ENCODE results near the gene UBAC2. TPM values are rescaled to one million over a fixed set of nuclear protein-coding genes. Genes with fewer than 3 reads are reported as not detected.

Gene UBAC2
- total RNA-seq, 1 donor from 2014 or later: 56.3 TPM

- Mint-ChIP-seq H3K4me1 (ENCODE audit: low read depth) (peaks cover 82% of the 10 kb centered on the region), H3K9me3 (no peaks in the 10 kb centered on the region), H3K27ac (no peak overlapping the region), H3K36me3 (ENCODE audit: low read depth) (peaks cover 34% of the 10 kb centered on the region), H3K27me3 (ENCODE audit: insufficient read depth) (no peaks in the 10 kb centered on the region), H3K4me3 (no peak overlapping the region)
- intact Hi-C loops (cut with micrococcal nuclease): no loop called here
- no peak for DNase-seq (ENCODE audit: low spot score)
Observed at GRCh38 chr13:99299256-99299919, 98.7 kb downstream of the UBAC2 start.

- Mint-ChIP-seq H3K4me1 (ENCODE audit: low read depth) (peaks cover 86% of the 10 kb centered on the region), H3K4me3 (no peak overlapping the region), H3K9me3 (no peaks in the 10 kb centered on the region), H3K27me3 (ENCODE audit: insufficient read depth) (no peaks in the 10 kb centered on the region), H3K36me3 (ENCODE audit: low read depth) (peaks cover 37% of the 10 kb centered on the region), H3K27ac (no peak overlapping the region)
- DNase-seq (ENCODE audit: low spot score): no peak
- intact Hi-C loops (cut with micrococcal nuclease): loop anchor here (10.0 kb wide), 1 partner anchor 305 kb away; the partner anchor contains the start of gene CLYBL
Observed at GRCh38 chr13:99299920-99300341, 99.3 kb downstream of the UBAC2 start.

GRCh38 chr13:99301056-99301838 lies 100.6 kb downstream of the UBAC2 start:
- Mint-ChIP-seq H3K9me3 (no peaks in the 10 kb centered on the region), H3K4me3 (no peak overlapping the region), H3K36me3 (ENCODE audit: low read depth) (peaks cover 30% of the 10 kb centered on the region), H3K27me3 (ENCODE audit: insufficient read depth) (no peaks in the 10 kb centered on the region), H3K4me1 (ENCODE audit: low read depth) (peaks cover 88% of the 10 kb centered on the region), H3K27ac (no peak overlapping the region)
- no peak for DNase-seq (ENCODE audit: low spot score)
- intact Hi-C loops (cut with micrococcal nuclease): loop anchor here (10.0 kb wide), 1 partner anchor 304 kb away; the partner anchor contains the start of gene CLYBL

GRCh38 chr13:99301913-99302636 lies 101.4 kb downstream of the UBAC2 start:
- no peaks in the 10 kb centered on the region for H3K9me3 Mint-ChIP-seq
- H3K27me3 Mint-ChIP-seq (ENCODE audit: insufficient read depth): no peaks in the 10 kb centered on the region
- peaks cover 27% of the 10 kb centered on the region for H3K36me3 Mint-ChIP-seq (ENCODE audit: low read depth)
- intact Hi-C loops (cut with micrococcal nuclease): loop anchor here (10.0 kb wide), 1 partner anchor 303 kb away; the partner anchor contains the start of gene CLYBL
- H3K4me1 Mint-ChIP-seq (ENCODE audit: low read depth): peaks cover 88% of the 10 kb centered on the region
- H3K4me3 Mint-ChIP-seq: peak overlapping the region; percentile 64
- no peak for DNase-seq (ENCODE audit: low spot score)
- H3K27ac Mint-ChIP-seq: peak overlapping the region; percentile 73

- Mint-ChIP-seq H3K36me3 (ENCODE audit: low read depth) (peaks cover 21% of the 10 kb centered on the region), H3K4me3 (peak overlapping the region; percentile 85), H3K27me3 (ENCODE audit: insufficient read depth) (no peaks in the 10 kb centered on the region), H3K9me3 (no peaks in the 10 kb centered on the region), H3K4me1 (ENCODE audit: low read depth) (peaks cover 88% of the 10 kb centered on the region), H3K27ac (no peak overlapping the region)
- no peak for DNase-seq (ENCODE audit: low spot score)
- intact Hi-C loops (cut with micrococcal nuclease): loop anchor here (10.0 kb wide), 1 partner anchor 302 kb away; the partner anchor contains the start of gene CLYBL
Observed at GRCh38 chr13:99302637-99303505, 102.2 kb downstream of the UBAC2 start.

GRCh38 chr13:99303863-99304521 lies 103.3 kb downstream of the UBAC2 start:
- Mint-ChIP-seq H3K4me3 (peak overlapping the region; percentile 85), H3K36me3 (ENCODE audit: low read depth) (peaks cover 30% of the 10 kb centered on the region), H3K27ac (peak overlapping the region; percentile 91), H3K4me1 (ENCODE audit: low read depth) (peaks cover 86% of the 10 kb centered on the region), H3K9me3 (no peaks in the 10 kb centered on the region), H3K27me3 (ENCODE audit: insufficient read depth) (no peaks in the 10 kb centered on the region)
- intact Hi-C loops (cut with micrococcal nuclease): loop anchor here (10.0 kb wide), 1 partner anchor 301 kb away; the partner anchor contains the start of gene CLYBL
- peak; percentile 45 for DNase-seq (ENCODE audit: low spot score)

GRCh38 chr13:99304541-99304940 lies 103.9 kb downstream of the UBAC2 start:
- peaks cover 30% of the 10 kb centered on the region for H3K36me3 Mint-ChIP-seq (ENCODE audit: low read depth)
- peak overlapping the region; percentile 85 for H3K4me3 Mint-ChIP-seq
- no peaks in the 10 kb centered on the region for H3K27me3 Mint-ChIP-seq (ENCODE audit: insufficient read depth)
- no peaks in the 10 kb centered on the region for H3K9me3 Mint-ChIP-seq
- intact Hi-C loops (cut with micrococcal nuclease): loop anchor here (10.0 kb wide), 1 partner anchor 300 kb away; the partner anchor contains the start of gene CLYBL
- DNase-seq (ENCODE audit: low spot score): no peak
- peak overlapping the region; percentile 91 for H3K27ac Mint-ChIP-seq
- peaks cover 81% of the 10 kb centered on the region for H3K4me1 Mint-ChIP-seq (ENCODE audit: low read depth)

- no peak for DNase-seq (ENCODE audit: low spot score)
- Mint-ChIP-seq H3K27ac (peak overlapping the region; percentile 66), H3K9me3 (no peaks in the 10 kb centered on the region), H3K4me3 (peak overlapping the region; percentile 83), H3K36me3 (ENCODE audit: low read depth) (peaks cover 30% of the 10 kb centered on the region), H3K27me3 (ENCODE audit: insufficient read depth) (no peaks in the 10 kb centered on the region), H3K4me1 (ENCODE audit: low read depth) (peaks cover 77% of the 10 kb centered on the region)
- intact Hi-C loops (cut with micrococcal nuclease): loop anchor here (5.0 to 10.0 kb wide), 2 partner anchors 218 to 300 kb away; partner anchors contain the start of gene CLYBL
Observed at GRCh38 chr13:99305158-99305557, 104.5 kb downstream of the UBAC2 start.

GRCh38 chr13:99305566-99305965 lies 104.9 kb downstream of the UBAC2 start:
- Mint-ChIP-seq H3K36me3 (ENCODE audit: low read depth) (peaks cover 30% of the 10 kb centered on the region), H3K4me3 (peak overlapping the region; percentile 83), H3K4me1 (ENCODE audit: low read depth) (peaks cover 81% of the 10 kb centered on the region), H3K27ac (peak overlapping the region; percentile 83), H3K27me3 (ENCODE audit: insufficient read depth) (no peaks in the 10 kb centered on the region), H3K9me3 (no peaks in the 10 kb centered on the region)
- intact Hi-C loops (cut with micrococcal nuclease): loop anchor here (5.0 to 10.0 kb wide), 2 partner anchors 218 to 299 kb away; partner anchors contain the start of gene CLYBL
- DNase-seq (ENCODE audit: low spot score): no peak

GRCh38 chr13:99307247-99307646 lies 106.6 kb downstream of the UBAC2 start, which contains the start of gene GPR183:
Gene GPR183, minus strand, starts transcription at chr13:99307399. Its CDS starts 11,254 bp downstream, at chr13:99296145.
- H3K36me3 Mint-ChIP-seq (ENCODE audit: low read depth): peaks cover 32% of the 10 kb centered on the region
- no peaks in the 10 kb centered on the region for H3K9me3 Mint-ChIP-seq
- no peaks in the 10 kb centered on the region for H3K27me3 Mint-ChIP-seq (ENCODE audit: insufficient read depth)
- peak within 1 kb of the TSS; percentile 87 for H3K27ac Mint-ChIP-seq
- H3K4me1 Mint-ChIP-seq (ENCODE audit: low read depth): peaks cover 88% of the 10 kb centered on the region
- H3K4me3 Mint-ChIP-seq: peak within 1 kb of the TSS; percentile 83
- no peak for DNase-seq (ENCODE audit: low spot score)
- intact Hi-C loops (cut with micrococcal nuclease): loop anchor here (1.0 to 10.0 kb wide), 7 partner anchors 8 to 298 kb away; partner anchors contain the start of gene CLYBL

- DNase-seq (ENCODE audit: low spot score): peak; percentile 42
- no peaks in the 10 kb centered on the region for H3K9me3 Mint-ChIP-seq
- H3K4me3 Mint-ChIP-seq: peak overlapping the region; percentile 83
- H3K4me1 Mint-ChIP-seq (ENCODE audit: low read depth): peaks cover 88% of the 10 kb centered on the region
- H3K27me3 Mint-ChIP-seq (ENCODE audit: insufficient read depth): no peaks in the 10 kb centered on the region
- H3K27ac Mint-ChIP-seq: peak overlapping the region; percentile 87
- intact Hi-C loops (cut with micrococcal nuclease): loop anchor here (1.0 to 10.0 kb wide), 13 partner anchors 8 to 831 kb away; partner anchors contain the start of gene CLYBL
- peaks cover 36% of the 10 kb centered on the region for H3K36me3 Mint-ChIP-seq (ENCODE audit: low read depth)
Observed at GRCh38 chr13:99307648-99308339, 107.1 kb downstream of the UBAC2 start.

Measured in activated T-helper 1 cell treated with anti-CD3 and anti-CD28 coated beads, Interleukin-12 subunit alpha, Interleukin-12 subunit beta, Interleukin-2, Interleukin-4 antibody, amounts not matched to agents 30 ng/mL and 10 ng/mL and 1 ng/mL, durations not matched to agents 14 hours and 24 hours and 36 hours (primary cell).